ENCODE measurements around the gene TAF13.

DNA sequence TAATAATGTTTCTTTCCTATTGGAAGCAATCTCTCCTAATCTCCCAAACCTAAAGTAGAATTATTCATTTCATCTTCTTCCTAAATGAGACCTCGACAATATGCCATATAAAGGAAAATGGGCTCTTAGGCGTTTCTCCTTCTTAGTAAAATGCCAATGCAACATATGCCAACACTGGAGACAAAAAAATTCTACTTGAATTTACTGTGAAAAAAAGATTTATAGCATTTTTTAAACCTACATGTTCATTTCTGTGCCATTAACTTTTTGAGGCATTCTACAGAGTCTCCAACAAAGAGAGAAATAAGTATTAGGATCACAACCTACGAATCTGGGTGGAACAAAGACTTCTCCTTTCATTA is 35.2 kb downstream of the TAF13 start:
- TF ChIP-seq POLR2AphosphoS5 (IDR thresholded peaks at IDR 0.05; ENCODE audit: low read depth, low read length) (no peak), TAF1 (IDR thresholded peaks at IDR 0.05; ENCODE audit: borderline replicate concordance, insufficient read depth, low read length) (no peak), SIN3A (IDR thresholded peaks at IDR 0.05; ENCODE audit: borderline replicate concordance, insufficient read depth, low read length) (no peak), FOXP2 (optimal IDR thresholded peaks at IDR 0.05; ENCODE audit: borderline replicate concordance, extremely low read depth, extremely low read length, insufficient read depth) (no peak)
- TF ChIP-seq, protein P1, sequence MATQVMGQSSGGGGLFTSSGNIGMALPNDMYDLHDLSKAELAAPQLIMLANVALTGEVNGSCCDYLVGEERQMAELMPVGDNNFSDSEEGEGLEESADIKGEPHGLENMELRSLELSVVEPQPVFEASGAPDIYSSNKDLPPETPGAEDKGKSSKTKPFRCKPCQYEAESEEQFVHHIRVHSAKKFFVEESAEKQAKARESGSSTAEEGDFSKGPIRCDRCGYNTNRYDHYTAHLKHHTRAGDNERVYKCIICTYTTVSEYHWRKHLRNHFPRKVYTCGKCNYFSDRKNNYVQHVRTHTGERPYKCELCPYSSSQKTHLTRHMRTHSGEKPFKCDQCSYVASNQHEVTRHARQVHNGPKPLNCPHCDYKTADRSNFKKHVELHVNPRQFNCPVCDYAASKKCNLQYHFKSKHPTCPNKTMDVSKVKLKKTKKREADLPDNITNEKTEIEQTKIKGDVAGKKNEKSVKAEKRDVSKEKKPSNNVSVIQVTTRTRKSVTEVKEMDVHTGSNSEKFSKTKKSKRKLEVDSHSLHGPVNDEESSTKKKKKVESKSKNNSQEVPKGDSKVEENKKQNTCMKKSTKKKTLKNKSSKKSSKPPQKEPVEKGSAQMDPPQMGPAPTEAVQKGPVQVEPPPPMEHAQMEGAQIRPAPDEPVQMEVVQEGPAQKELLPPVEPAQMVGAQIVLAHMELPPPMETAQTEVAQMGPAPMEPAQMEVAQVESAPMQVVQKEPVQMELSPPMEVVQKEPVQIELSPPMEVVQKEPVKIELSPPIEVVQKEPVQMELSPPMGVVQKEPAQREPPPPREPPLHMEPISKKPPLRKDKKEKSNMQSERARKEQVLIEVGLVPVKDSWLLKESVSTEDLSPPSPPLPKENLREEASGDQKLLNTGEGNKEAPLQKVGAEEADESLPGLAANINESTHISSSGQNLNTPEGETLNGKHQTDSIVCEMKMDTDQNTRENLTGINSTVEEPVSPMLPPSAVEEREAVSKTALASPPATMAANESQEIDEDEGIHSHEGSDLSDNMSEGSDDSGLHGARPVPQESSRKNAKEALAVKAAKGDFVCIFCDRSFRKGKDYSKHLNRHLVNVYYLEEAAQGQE (IDR thresholded peaks at IDR 0.05; ENCODE audit: insufficient read depth in 1 of 2, low read depth in 2 of 2, low read length in 2 of 2), result no peak
